Tibial nerve (tissue), 3 donors: Measurements from ENCODE around the gene STK17A.

Experiments
- CTCF ChIP-seq, 5 experiments: fragments of 200-600 bp in 3 of 5; fragments of 450-650 bp in 2 of 5; sonication (generic) in 3 of 5; IDR thresholded peaks; one replicate each; pipeline ENCODE4 v1.5.1; 2016 to 2019; ENCODE audit warnings: antibody characterized with exemption in 5 of 5, mild to moderate bottlenecking in 3 of 5, moderate library complexity in 2 of 5
- POLR2A ChIP-seq, 2 donors: fragments of 450-650 bp; IDR thresholded peaks; one replicate each; pipeline ENCODE4 v1.6.1; 2017; ENCODE audit warnings: antibody characterized with exemption in 2 of 2, mild to moderate bottlenecking in 2 of 2, moderate library complexity in 2 of 2

- TF ChIP-seq CTCF (IDR thresholded peaks at IDR 0.05) (no peak), POLR2A (IDR thresholded peaks at IDR 0.05) (no peak)
Observed at GRCh38 chr7:43557831-43558495, 24.9 kb upstream of the STK17A start.
